Panc1 (cell line): Measurements from ENCODE around the gene GJA4.

Source experiments
- CTCF ChIP-seq: fragments of 450-650 bp; IDR thresholded peaks from 2 replicates; pipeline ENCODE4 v1.5.1; 2017; ENCODE audit warnings: mild to moderate bottlenecking
- POLR2AphosphoS5 ChIP-seq: IDR thresholded peaks from 2 replicates; pipeline ENCODE4 v1.6.1; 2012; ENCODE audit warnings: mild to moderate bottlenecking, low read depth, low read length, moderate library complexity
- REST ChIP-seq, 2 experiments: IDR thresholded peaks; 2 replicates each; pipeline ENCODE4 v1.6.1; 2011 to 2012; ENCODE audit warnings: low read depth in 2 of 2, control low read depth in 1 of 2, low read length in 1 of 2, mild to moderate bottlenecking in 1 of 2, moderate library complexity in 1 of 2; ENCODE audit not compliant: insufficient read depth in 1 of 2
- SIN3A ChIP-seq: IDR thresholded peaks from 2 replicates; pipeline ENCODE4 v1.6.1; 2012; ENCODE audit warnings: low read depth, mild to moderate bottlenecking, low read length, moderate library complexity, borderline replicate concordance; ENCODE audit not compliant: insufficient read depth
- TCF7L2 ChIP-seq: IDR thresholded peaks from 2 replicates; pipeline ENCODE4 v1.6.1; 2011; ENCODE audit warnings: mild to moderate bottlenecking, low read depth, low read length, inconsistent platforms

GRCh38 chr1:34774957-34775356 is 17.8 kb upstream of the GJA4 start:
- TF ChIP-seq CTCF (no peak), SIN3A (no peak), TCF7L2 (no peak), REST (IDR thresholded peaks at IDR 0.05; ENCODE audit: insufficient read depth in 1 of 2, low read depth in 2 of 2, low read length in 1 of 2) (no peak), POLR2AphosphoS5 (no peak)
